ENCODE measurements around the gene SP140. TPM values are rescaled to one million over a fixed set of nuclear protein-coding genes. Genes with fewer than 3 reads are reported as not detected.

Gene SP140
- total RNA-seq, 1 donor from 2014 or later: 0.80 TPM

DNA sequence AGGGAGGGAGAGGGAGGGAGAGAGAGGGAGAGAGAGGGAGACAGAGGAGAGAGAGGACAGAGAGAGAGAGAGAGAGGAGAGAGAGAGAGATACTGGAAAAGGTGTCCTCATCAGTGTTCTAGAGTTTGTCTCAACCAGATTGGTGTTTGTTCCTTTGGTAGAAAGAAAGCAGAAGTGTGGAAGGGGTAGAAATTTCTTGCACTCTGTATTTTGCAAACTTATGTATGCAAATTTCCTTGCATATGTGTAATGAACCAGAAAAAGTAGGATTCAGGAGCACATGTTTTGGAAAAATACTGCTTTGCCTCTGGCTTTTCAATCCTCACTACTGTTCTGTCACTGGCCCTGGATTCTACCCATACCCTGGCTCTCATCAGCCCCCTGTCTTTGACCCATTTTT, 1.1 kb upstream of the SP140 start:
- no peak for DNase-seq (ENCODE audit: low read depth)

GRCh38 chr2:230226051-230226551, 565 bp downstream of the SP140 start:
- DNase-seq (ENCODE audit: low read depth): no peak

DNA sequence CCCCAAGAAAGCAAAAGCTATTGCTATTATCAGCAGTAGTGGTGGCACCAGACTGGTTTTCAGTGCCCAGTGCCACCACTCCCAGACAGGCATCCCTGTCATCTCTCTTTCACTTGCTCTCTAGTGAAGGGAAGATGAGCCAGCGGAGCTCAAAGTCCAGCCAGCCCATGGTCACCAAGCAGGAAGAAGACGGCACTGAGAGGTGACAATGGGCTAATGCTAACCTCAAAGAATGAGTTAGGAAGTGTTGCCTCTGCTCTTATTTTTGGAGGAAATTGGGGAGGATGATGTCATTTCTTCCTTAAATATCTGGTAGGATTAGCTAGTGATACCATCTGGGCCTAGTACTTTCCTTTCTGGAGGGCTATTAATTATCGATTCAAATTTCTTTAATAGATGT, 1.7 kb downstream of the SP140 start:
- DNase-seq (ENCODE audit: low read depth): no peak

DNA sequence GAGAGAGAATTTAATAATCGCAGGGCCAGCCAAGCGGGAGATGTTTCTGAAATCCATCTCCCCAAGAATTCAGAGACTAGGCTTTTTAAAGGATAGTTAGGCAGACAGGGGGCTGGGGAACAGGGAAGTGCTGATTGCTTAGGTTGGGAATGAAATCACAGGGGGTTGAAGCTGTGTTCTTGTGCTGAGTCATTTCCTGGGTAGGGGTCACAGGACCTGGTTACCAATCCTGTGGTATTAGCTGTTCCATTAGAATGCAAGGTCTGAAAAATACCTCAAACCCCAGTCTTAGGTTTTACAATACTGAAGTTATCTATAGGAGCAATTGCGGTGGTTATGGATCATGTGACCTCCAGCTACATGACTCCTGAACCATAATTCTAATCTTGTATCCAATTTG, 4.6 kb downstream of the SP140 start:
- DNase-seq (ENCODE audit: low read depth): no peak

- no peak for DNase-seq (ENCODE audit: low read depth)
Measured at GRCh38 chr2:230230496-230231200, 5.1 kb downstream of the SP140 start.

- no peak for DNase-seq (ENCODE audit: low read depth)
Measured at GRCh38 chr2:230231251-230231650, 5.7 kb downstream of the SP140 start.

DNA sequence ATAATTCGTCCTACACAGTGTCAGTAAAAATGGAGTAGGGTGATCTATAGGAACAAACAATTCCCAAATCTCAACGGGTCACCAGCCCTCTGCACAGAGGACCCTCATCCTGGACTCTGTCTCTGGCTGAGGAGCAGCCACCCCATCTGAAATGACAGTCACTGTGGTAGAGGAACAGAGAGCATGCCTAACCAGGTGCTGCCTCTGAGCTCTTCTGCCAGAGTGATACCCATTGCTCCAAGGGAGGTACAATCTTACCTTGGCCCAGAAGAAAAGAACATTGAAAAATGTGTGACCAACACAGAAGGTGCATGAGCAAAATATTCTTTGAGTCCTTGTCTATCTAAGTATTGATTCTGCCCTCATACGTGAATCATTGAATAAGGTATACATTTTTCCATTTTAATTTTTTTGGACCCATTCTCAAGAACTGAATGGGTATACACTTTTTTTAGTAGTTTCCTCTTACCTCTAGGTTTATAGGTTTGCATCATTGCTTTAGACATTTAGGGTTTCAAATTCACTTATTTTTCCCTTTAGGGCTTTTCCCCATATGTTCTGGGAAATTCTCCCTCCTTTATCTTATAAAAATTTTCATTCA, 8.7 kb downstream of the SP140 start:
- no peak for DNase-seq (ENCODE audit: low read depth)

GRCh38 chr2:230234845-230235244, 9.3 kb downstream of the SP140 start:
- DNase-seq (ENCODE audit: low read depth): no peak

DNA sequence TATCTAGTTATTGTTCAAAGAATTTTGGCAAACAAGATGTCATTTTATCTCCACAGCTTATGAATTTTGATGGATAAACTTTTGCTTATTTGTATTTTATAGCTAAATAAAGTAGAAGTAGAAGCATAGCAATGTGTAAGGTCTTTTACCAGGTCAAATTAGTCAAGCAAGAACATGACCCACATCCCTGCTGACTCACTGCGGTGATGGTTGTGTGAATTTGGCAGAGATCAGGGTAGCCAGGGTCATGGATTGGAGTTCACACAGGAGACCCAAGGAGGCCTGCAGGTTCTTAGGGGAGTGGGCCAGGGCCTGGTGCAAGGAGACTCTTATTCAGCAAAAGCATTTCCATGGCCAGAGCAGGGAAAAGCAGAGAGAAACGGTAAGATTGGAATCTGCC, 18.7 kb downstream of the SP140 start:
- no peak for DNase-seq (ENCODE audit: low read depth)

DNA sequence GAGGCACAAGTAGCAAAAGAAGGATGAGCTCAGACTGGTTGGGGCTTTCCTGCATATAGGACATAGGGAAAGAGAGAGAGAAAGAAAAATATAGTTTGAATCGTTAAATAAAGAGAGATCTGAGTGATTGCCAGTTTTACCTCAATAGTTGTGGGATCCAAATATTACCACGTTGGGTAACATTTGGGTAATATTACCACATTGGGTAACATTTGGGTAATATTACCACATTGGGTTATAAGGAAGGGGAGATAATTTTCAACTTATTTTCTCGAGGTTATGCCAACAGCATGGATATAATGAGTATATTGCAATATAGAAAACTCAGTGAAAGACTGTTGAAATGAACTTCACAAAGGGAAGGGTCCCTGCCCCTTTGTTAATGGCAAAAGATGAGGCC, 20.7 kb downstream of the SP140 start:
- DNase-seq (ENCODE audit: low read depth): no peak

- DNase-seq (ENCODE audit: low read depth): no peak
Measured at GRCh38 chr2:230250231-230250630, 24.7 kb downstream of the SP140 start.

DNA sequence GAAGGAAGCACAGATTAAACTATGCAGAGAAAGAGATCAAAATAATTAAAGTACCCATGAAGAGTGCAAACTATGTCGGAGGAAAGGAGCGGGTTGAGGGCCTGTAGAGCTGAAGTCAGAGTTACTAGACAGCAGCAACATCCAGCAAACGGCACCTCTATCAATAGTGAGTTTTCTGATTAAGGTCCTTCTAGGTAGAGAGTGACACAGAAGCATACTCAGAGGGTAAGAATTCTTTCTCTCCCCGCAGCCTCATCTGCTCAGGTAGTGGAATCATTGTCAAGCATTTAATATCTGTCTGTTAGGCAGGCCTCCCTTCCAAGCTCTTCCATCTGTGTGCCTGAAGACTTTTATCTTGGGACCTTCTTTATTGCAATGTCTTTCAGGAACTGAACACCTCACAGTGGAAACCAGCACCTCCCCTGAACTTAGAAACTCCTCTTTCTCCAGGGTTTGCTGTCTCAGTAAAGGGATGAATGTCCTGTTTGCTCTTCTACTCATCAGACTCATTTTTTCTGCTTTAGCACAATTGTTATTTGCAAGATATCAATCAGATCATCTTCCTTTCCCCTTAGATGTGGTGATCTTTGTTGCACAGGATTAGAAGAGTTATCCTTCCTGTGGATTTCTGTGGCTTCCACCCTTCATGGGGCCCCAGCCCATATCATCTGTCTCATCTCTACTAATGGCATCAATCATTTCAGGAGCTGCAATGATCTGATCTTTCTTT, 28.8 kb downstream of the SP140 start:
- DNase-seq (ENCODE audit: low read depth): no peak

DNA sequence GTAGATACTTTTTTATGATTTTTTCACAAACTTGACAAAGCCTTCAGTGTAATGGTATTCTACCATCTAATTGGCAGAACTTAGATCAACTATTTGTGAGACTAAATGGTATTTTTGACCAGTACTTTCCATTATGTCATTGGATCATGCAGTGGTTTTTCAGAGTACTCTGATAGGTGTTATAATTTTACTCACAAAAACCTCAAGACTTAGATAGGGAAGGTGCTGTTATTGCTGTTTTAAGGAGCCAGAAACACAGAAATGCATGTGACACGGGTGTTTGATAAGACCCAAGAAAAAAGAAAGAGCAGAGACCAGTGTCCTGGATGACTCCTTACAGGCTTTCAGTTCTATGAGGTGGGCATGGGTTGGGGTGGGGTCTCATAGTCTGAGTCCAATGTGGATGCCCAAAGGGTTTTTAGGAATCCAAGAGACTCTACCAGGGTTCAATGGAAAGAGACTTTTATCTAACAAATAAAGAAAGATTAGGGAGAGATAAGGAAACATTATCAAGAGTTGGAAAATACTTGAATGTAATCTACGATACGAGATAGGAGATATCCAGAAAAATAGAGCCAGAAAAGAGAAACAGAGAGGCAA, 31.3 kb downstream of the SP140 start:
- no peak for DNase-seq (ENCODE audit: low read depth)

GRCh38 chr2:230258483-230258882, 32.9 kb downstream of the SP140 start:
- no peak for DNase-seq (ENCODE audit: low read depth)

DNA sequence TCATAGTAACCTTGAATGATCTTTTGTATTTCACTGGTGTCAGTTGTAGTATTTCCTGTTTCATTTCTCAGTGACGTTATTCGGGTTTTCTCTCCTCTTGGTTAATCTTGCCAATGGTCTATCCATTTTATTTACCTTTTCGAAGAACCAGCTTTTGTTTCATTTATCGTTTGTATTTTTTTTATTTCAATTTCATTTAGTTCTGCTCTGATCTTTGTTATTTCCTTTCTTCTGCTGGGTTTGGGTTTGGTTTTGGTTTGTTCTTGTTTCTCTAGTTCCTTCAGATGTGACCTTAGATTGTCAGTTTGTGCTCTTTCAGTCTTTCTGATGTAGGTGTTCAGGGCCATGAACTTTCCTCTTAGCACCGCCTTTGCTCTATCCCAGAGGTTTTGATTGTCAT, 36.7 kb downstream of the SP140 start:
- no peak for DNase-seq (ENCODE audit: low read depth)

DNA sequence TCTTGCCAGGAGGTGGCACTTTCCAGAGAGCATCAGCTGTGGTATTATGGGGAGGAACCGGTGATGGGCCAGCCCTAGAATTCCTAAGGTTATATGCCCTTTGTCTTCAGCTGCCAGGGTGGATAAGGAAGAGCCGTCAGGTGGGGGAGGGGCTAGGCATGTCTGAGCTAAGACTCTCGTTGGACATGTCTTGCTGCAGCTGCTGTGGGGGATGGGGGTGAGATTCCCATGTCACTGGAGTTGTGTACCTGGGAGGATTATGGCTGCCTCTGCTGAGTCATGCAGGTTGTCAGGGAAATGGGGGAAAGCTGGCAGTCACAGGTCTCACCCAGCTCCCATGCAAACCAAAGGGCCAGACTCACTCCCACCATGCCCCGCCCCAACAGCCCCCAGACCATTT, 39.4 kb downstream of the SP140 start:
- DNase-seq (ENCODE audit: low read depth): peak; percentile 70

DNA sequence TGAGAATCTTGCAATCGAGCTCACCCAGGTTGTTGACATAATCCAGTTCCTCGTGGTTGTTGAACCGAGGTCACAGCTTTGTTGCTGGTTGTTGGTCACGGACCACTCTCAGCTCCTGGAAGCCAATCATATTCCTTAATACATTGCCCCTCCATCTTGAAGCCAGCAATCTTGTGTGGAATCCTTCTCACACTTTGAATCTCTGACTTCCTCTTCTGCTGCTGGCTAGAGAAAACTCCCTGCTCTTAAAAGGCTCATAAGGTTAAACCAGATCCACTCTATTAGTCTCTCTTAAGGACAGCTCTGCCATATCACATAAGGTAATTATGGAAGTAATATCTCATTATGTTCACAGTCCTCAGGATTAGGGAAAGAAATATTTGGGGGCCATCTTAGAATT, 41.1 kb downstream of the SP140 start:
- DNase-seq (ENCODE audit: low read depth): peak; percentile 26

DNA sequence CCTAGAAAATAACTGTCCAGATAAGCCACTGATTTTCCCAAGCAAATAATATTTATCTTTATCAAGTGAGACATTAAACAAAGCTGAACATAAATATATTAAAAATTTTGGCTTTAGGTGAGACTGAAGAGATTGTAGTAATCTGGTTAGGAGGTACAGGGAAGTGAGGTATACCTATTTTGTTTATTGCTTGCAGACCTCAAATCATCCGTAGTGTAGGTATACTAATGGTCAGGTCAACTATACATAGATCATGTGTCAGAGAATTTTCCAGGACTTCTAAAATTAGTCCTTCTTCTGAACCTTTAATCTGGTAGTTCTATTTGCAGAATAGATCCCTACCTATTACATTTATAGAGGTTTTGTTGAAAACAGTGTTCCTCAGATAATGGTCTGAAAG, 41.5 kb downstream of the SP140 start:
- no peak for DNase-seq (ENCODE audit: low read depth)

- DNase-seq (ENCODE audit: low read depth): no peak
Measured at GRCh38 chr2:230267556-230267955, 42.0 kb downstream of the SP140 start.

DNA sequence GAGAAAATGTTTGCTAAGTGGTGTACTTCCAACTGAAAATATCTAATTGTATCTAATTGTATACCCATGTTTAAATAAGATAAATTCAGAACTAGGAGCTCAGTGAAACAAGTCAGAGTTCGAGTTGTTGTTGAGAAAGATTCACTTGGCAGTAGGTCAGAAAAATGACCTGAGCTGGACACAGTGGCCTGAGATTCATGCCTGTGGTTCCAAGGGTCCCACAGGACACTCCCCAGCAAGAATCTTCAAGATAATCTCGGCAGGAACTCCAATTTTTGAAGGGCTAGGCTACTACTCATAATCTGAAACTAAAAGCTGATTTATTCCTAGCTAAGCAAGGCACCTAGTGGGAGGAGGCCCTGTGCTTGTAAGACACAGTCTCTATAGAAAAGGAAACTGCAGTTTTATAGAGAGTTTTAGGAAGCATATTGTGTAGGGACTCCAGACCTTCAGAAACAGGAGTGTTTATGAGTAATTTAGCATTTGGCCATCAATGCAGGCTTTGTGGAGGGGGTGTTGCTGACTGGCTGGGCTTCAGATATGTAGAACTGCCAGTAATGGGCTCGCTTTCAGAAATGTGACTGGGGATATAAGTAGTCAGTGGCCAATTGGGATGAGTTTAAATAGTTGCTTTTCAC, 43.2 kb downstream of the SP140 start:
- peak; percentile 57 for DNase-seq (ENCODE audit: low read depth)

DNA sequence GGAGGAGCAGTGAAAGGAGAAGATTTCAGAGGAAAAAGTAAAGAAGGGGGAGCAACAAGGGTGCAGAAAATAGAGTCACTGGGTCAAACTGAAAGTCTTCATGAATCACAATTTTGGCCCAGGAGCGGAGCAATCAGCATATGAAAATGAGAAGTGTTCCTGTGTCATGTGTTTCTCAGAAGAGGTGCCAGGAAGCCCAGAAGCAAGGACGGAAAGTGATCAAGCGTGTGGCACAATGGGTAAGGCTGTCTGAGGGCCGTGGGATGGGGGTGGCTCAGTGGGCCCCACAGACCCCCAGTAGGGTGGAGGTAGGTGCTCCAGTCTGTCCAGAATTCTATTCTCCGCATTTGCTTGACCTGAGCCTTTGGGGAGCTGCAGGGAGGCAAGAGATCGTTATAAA, 44.2 kb downstream of the SP140 start:
- no peak for DNase-seq (ENCODE audit: low read depth)

GRCh38 chr2:230282936-230283335, 57.4 kb downstream of the SP140 start:
- DNase-seq (ENCODE audit: low read depth): no peak

All from myocyte (in vitro differentiated cells).